Measurements from ENCODE around the gene KCND3.

KCND3 gene

DNA sequence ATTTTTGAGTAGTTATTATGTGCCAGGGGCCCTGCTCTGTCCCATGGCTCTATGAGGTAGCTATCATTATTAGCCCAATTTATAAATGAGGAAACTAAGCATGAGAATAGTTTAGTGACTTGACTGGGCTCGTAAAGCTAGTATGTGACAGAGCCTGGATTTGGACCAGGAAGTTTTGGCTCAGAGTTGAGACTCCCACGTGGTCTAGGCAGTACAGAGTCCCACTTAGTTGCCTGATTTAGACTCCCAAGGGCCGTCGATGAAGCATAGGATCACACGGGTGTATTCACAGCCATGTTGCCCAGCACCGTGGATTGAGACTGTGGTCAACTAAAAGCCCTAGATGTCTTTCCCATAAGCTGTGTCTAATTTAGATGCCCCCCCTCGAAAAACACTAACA lies 152.1 kb downstream of the KCND3 start:
- no peak for FAIRE-seq

GRCh38 chr1:111836111-111836510 lies 153.4 kb downstream of the KCND3 start:
- FAIRE-seq = no peak

- FAIRE-seq = no peak
Measured at GRCh38 chr1:111835514-111835913, 154.0 kb downstream of the KCND3 start.

DNA sequence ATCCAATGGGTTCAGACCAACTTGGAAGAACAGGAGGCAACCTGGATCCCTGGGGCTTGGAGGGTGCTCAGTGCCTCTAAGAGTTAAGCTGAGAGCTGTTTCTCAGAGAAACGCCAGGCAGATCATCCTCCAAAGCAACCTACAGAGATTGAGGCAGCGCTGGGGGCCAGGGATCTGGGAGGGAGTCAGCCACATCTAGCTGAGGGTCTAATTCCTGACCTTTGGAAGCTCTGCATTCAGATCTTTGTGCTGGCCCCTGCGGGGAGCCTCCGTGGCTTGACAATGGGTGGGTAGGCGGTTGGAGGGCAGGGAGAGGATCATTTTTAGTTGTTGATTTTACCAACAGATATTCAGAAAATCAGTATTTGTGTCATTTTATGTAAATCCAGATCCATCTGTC lies 154.5 kb downstream of the KCND3 start:
- FAIRE-seq = no peak

DNA sequence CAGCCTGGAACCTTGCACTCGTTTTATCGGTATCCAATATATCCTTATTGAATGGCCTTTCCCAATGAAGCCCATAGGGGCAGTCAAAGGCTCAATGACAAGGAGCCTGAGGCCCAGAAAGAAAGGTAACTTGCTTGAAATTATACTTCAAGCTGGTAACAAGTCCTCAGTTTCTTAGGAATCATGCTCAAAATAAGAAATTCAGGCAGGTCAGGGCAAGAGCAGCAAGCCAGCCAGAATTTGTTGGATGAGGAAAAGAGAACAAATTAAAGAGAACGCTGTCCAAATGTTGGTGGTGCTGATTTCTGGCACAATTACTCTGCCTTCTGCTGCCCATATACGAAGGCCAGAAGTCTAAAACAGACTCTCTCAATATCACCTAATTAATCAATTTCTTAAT lies 156.1 kb downstream of the KCND3 start:
- FAIRE-seq = no peak

- FAIRE-seq = no peak
Measured at GRCh38 chr1:111832521-111833155, 156.8 kb downstream of the KCND3 start.

DNA sequence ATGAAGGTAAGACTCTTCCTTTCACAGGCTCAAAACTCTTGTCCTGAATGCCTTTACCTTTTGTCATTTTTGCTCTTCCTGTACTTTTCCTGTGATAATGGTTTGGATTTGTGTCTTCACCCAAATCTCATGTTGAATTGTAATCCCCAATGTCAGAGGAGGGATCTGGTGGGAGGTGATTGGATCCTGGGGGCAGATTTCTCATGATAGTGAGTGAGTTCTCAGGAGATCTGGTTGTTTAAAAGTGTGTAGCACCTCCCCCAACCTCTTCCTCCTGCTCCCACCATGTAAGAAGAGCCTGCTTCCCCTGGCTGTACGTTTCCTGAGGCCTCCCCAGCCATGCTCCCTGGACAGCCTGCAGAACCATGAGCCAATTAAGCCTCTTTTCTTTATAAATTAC lies 158.3 kb downstream of the KCND3 start:
- no peak for FAIRE-seq

DNA sequence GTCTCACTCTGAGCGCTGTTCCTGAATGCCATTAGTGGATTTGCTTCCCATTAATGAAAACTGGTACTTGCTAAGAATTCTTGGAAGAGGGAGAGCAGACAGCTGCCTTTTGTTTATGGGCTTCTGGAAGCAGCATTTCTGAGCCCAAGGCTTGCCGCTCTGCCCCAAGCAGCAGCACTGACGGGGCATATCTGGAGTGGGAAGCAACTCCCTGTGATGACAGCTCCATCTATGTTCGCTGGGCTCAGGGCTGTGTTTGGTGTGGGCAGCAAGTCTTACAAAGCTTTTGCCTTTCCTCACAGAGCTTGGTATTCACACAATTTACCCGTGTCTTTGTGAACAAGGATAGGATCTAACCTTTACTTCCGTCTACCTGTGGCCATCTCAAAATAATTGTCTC lies 161.5 kb downstream of the KCND3 start:
- FAIRE-seq = no peak

DNA sequence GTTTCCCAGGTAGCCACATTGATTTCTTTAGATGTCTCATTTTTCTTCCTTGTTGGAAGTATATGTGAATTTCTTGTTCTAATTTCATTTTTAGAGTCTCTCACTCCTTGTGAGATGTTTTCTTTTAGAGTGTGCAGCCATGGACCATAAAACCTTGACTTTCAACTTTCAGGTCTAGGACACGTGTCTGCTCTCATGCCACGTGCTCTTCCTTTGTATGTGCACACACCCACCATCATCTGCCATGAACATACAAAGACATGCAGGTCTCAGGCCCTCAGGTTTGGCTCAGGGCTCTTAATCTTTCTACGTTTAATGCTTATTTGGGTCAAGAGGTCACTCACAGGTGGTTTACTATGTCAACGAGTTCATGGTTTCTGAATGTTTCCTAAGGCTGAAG lies 163.2 kb downstream of the KCND3 start:
- FAIRE-seq = no peak

DNA sequence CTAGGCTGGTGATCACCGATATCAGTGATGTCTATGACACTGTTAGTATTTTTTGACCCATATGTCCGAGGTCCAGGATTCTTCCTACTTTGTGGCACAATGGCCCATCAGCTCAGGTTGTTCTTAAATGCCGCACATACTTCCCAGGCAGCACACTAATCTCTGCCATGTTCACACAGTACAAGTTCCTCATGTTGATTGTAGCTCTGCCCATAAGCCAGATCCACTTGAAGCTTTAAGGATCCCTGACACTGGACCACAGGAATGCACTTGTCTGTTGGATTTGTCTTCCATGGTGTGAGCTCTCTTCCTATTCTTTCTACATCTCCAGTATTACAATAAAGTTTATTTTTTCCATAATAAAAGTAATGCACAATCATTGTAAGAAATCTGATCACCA lies 164.3 kb downstream of the KCND3 start:
- FAIRE-seq = no peak

DNA sequence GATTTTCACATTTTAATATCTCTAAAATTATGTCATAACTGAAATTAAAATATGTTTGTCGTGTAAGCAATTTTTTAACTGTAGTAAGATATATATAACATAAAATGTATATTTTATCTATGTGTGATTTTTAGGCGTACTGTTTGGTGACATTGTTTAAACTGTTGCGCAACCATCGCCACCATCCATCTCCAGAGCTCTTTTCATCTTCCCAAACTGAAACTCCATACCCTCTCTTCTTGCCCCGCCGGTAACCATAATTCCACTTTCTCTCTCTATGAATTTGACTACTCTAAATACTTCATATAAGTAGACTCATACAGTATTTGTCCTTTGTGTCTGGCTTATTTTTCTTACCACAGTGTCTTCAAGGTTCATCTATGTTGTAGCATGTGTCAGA lies 167.3 kb downstream of the KCND3 start:
- FAIRE-seq = no peak

GRCh38 chr1:111821121-111821745 lies 168.2 kb downstream of the KCND3 start:
- FAIRE-seq = no peak

DNA sequence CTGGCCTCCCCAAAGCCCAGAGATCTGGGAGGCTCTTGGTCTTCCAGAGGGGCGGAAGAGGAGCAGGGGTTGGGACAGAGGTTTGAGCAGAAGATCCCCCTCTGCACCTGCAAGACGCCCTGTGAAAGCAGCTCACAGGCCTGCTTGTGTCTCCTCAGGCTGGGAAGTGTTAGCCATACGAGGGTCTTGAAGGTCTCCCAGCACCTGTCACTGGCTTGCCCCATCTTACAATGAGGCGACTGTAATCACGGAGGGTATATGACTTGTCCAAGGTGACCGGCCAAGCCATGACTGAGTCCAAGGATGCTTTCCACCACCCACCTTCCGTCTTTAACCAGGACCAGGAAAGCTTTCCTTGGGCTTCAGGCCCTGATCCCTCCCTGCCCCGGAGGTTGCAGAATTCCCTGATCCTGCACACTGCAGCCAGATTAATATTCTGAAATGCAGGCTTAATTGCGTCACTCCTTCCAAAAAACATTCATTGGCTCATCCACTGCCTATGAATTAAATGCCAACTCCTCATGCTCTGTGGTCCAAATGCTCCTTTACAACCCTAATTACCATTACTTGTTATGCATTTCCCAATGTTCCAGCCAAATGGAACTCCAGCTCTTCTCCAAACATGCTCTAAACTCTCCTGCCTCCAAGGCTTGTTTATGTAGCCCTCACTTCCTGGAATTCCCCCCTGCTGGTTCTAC lies 169.8 kb downstream of the KCND3 start:
- no peak for FAIRE-seq

GRCh38 chr1:111818546-111818945 lies 170.9 kb downstream of the KCND3 start:
- FAIRE-seq = no peak

DNA sequence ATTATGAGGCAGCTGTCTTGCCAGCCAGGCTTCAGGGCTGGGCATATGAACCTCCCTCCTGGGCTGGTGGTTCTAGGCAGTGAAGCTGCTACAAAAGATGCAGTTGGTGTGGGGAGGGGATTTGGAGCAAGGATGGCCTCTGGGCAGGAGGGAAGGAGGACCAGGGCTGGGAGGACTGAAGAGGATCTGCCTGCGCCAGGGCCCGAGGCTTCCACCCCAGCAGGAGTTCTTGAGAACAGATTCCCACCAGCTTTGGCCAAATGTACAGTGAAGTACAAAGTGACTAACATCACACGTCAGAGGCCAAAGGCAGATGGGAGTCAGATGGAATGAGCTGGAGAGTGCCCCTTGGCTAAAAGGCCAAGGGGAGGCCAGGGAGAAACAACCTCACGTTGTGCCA lies 171.4 kb downstream of the KCND3 start:
- FAIRE-seq = no peak

- no peak for FAIRE-seq
Measured at GRCh38 chr1:111814642-111815041, 174.8 kb downstream of the KCND3 start.

DNA sequence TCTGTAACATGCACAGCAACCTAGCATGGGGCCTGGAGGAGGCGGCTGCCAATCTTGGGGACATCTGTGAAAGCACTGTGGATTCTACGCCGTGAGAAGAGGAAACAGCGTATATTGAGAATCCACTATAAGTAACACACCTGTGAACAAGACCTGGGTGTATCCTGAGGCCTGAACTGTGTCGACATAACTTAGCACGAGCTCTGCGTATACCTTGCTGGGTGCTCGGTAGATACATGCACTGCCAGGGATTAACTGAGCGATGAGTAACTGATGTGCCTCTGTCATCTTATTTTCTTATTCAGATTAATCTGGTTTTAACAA lies 175.2 kb downstream of the KCND3 start:
- no peak for FAIRE-seq

DNA sequence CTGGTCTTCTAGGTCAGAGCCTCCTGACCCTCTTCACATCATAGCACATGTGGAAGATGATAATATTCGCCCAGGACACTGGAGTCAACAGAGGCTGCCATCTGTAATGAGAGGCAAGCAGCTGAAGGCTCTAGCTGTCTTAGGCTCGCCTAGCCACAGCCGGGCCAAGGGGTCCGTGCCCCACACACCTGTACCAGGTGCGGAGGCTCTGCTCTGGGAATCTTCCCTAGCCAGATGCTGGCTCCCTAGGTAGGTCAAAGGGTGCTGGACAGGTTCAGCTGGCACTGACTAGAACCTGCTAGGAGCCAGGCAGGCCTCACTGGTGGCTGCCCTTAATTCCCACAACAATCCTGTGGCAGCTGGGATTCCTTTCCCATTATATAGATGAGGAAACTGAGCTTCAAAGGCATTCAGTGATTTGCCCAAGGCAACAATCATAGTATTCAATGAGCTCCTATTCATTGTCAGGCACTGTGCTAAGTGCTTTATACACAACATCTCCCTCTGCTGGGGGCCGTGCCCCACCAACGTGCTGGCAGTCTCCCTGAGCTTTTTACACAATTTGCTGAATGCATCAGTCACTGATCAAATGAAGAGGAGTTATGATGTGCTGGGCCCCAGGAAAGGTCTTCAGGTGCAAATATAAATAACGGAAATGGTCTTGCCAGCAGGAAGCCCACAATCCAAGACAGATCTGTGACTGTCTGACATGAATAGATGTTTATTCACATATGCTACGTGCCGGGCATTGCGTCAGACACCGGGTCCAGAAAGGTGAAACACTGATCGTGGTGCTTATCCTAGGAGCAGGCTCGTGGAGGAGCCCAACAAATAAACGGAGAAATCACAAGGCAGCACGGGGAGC lies 175.8 kb downstream of the KCND3 start:
- no peak for FAIRE-seq

DNA sequence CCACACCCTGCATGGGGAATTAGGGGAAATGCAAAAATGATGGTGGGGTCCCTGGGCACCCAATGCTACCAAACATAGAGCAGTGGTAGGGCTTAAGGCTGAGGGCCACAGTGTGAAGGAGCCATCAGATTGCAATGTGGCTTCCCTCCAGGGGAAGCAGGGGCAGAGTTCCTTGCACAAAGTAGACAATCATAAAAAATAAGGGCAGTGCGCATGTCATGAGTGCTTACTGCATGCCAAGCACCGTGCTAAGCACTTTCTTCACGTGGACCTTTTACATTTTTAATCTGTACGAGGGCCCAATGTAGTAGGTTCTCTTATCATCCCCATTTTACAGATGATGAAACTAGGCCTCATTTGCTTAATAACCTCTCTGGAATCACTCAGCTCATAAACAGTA lies 177.2 kb downstream of the KCND3 start:
- FAIRE-seq = no peak

- FAIRE-seq = no peak
Measured at GRCh38 chr1:111811891-111812290, 177.6 kb downstream of the KCND3 start.

- no peak for FAIRE-seq
Measured at GRCh38 chr1:111805251-111805650, 184.2 kb downstream of the KCND3 start.

GRCh38 chr1:111804776-111805175 lies 184.7 kb downstream of the KCND3 start:
- no peak for FAIRE-seq

DNA sequence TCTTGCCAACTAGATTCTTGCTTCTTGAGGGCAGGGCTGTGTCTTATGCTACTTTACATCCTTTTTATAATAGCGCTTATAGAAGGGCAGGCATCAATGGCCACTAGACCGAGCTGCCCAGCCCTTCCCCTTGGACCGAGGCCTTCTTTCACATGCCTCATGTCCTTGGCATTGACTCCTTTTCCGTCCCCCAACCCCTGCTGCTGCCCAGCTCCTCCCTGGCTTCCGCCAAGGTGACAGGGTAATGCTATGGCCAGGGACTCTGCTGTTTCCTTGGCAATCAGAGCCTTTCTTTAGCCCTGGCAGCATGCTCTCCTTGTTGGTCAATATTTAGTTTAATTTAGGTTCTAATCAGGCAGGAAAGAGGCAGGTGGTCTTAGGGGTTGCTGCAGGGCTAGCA lies 185.5 kb downstream of the KCND3 start:
- FAIRE-seq = no peak

GRCh38 chr1:111802984-111803383 lies 186.5 kb downstream of the KCND3 start:
- no peak for FAIRE-seq

Measured in islet of Langerhans (tissue), 1 donor.